Amygdala (tissue), 56 donors: ENCODE measurements around the gene LRMDA.

Source experiments
- DNase-seq, 56 donors: peaks; one replicate each; lab custom pipeline; 2025; lab: John Stamatoyannopoulos, UW

The LRMDA gene

DNA sequence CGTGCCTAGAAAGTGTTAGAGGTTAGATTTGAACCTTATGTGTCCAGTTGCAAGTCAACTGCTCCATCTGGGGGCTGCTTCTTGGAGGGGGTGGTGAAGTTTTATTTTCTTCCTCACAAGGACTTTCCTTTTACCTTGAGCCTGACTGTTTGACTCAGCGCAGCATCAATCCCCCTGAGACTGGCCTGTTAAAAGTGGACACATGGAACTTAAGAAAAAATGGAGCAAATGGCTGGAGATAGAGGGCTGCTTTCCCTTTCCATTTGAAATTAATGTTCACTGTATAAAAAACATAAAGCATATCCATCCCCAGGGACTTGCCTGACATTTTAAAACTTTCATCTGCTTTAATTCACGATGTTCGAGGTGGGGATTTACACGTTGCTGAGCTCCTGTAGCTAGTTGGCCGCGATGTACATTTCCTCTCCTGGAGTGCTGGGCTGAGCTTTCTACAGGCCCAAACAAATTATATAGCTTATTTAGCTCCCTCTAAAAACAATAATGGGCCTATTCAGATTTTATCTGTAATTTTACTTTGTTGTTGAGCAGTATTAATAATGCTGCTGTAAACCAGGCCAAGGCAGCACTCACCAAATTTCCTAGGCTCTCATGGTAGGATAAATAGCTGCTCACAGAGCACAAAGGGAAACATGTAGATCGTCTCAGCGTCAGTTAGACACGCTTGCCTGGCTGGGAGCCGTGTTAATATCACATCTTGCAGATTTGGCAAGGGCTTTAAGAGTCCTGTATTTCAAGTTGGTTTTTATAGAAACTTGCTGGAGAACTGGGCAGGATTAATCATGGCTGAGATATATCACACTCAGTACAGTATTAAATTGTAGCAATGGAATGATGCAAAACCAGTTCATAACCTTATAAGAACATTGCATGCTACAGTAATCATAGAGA lies 251.5 kb downstream of the LRMDA start:
- no peak for DNase-seq

GRCh38 chr10:75685187-75685586 lies 253.8 kb downstream of the LRMDA start:
- no peak for DNase-seq

DNA sequence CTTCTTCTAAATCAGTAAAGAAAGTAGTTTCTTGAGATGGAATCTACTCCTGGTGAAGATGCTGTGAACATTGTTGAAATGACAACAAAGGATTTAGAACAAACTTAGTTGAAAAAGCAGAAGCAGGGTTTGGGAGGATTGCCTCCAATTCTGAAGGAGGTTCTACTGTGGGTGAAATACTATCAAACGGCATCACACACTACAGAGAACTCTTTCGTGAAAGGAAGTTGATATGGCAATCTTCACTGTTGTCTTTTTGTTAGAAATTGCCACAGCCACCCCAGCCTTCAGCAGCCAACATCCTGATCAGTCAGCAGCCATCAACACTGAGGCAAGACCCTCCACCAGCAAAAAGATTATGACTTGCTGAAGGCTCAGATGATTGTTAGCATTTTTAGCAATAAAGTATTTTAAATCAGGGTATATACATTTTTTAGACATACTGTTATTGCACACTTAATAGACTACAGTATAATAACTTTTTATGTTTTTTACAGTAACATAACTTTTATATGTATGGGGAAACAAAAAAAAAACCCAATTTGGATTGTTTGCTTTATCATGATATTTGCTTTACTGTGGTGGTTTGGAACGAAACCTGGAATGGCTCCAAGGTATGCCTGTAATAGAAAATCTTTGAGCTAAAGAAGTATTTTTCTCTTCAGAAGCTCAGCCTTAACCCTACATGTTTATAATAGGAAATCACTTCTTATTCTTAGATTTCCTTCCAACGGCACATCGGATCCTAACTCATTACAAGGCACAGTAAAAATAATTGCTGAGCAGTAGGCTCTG lies 257.3 kb downstream of the LRMDA start:
- no peak for DNase-seq

DNA sequence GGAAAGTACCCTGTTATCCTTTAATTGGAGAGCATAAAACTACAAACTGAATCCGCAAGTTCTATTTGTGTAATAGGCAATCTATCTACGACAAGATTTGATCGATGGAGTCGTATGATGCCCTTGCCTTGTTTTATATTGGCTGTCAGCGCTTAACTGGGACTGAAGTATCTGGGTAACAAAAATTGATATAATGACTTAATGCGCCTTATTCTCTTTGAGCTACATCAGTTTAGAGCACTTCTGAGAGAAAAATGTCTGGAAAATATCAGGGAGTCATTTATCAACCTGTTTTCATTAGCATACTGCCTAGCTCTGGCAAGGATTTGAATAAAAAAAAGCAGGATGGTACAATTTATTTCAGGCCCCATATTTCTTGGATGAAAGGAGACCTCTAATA lies 262.1 kb downstream of the LRMDA start:
- DNase-seq, result no peak

DNA sequence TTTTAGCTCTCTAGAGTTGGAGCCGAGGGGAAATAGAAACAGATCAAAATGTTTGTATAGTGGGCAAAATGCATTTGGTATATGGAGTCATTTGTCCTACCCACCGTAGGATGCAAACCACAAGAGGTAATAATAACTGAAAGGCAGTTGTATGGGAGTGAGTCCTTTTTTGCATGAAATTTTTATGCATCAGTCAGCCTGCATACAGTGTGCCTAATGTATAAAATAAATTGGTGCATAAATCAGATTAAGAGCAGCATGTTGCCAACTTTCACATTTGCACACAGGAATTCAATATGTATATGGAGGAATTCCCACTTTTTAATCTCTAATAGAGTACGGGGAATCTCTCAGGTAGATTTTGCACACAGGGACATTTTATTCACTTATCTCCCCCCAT lies 262.8 kb downstream of the LRMDA start:
- DNase-seq, result no peak

- no peak for DNase-seq
These were observed 263.4 kb downstream of the LRMDA start for GRCh38 chr10:75694790-75695189.

DNA sequence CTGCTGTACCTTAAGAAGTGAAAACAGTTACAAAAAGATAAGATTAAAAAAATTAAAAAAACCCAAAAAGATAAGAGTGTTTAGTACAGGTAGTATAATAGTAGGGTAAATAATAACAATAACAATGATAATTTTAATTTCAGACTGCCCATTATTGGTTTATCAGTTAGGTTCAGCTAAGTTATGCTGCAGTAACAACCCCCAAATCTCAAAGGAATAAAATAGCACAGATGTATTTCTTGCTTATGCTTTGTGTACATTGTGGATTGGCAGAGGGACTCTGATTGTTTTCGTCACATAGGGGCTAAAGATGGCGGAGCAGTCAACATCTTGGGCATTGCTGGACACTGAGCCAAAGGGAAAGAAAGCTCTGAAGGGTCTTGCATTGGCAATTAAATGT lies 264.6 kb downstream of the LRMDA start:
- no peak for DNase-seq

DNA sequence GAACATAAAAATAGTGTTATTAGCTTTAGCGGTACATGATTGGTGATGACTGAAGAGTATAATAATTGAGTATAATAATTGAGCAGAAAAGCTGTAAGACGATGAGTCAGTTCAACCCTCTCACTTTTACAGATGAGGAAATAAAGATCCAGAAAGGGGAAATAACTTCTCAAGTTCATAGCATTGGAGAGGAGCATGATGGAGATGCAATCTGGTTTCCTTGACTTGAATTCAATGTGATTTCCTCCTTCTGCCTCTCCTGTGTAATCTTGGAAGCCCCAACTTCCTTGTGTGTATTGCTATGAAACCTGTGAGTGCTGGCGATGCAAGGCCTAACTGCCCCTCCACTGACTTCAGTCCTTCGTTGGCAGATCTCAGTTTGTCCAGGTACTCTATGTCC lies 265.1 kb downstream of the LRMDA start:
- no peak for DNase-seq

- DNase-seq, result no peak
These were observed 271.9 kb downstream of the LRMDA start for GRCh38 chr10:75703191-75703854.

- no peak for DNase-seq
These were observed 274.0 kb downstream of the LRMDA start for GRCh38 chr10:75705426-75705825.

- DNase-seq, result no peak
These were observed 275.8 kb downstream of the LRMDA start for GRCh38 chr10:75707080-75707840.

DNA sequence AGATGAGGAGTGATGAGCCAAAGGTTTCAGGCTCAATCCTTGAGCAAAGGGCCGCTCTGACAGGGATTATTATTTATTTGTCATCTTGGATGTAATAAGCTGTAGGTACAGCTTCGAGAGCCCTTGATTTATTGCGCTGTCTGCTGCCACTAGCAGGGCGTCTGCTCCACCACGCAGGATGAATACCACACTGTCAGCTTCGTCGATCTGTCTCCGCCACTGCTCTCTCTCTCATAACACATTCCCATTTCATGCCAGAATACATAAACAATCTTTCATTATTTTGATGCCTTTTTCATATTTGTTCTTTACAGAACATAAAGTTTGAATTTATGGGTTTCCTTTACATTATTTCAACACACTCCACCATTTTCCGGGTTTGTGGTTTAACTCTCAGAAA lies 276.6 kb downstream of the LRMDA start:
- no peak for DNase-seq

- DNase-seq, result no peak
These were observed 277.8 kb downstream of the LRMDA start for GRCh38 chr10:75709245-75709644.

- DNase-seq, result no peak
These were observed 278.4 kb downstream of the LRMDA start for GRCh38 chr10:75709811-75710210.

DNA sequence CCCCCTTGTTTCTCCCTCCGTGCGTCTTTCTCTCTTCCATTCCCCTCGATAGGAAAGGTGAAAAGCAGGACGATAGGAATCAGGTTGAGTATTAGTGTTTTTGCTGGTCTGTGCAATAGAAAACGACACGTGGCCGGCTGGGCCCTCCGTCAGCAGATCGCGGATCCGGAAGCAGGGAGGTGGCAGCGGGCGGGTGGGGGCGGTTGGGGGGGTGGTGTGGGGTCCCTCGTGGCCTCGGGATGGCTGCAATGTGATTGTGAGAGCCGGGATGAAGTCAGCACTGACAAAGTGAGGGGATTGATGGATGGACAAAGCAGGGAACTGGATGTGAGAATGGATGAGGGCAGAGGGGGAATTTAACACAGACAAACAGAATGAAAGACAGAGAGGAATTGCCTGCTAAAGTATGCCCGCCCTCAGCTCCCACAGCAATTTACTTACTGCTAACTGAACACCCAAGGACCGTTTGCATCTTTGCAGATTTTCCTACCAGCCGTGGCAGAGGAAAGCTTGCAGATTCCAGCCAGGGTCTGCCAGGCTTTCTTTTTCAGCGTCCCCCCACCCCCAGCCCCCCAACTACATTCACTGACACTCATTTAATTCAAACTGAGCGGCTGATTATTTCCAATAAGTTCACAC lies 280.9 kb downstream of the LRMDA start:
- DNase-seq, result peak in 34 of 56 donors; percentile 1 to 63 (median 10)

DNA sequence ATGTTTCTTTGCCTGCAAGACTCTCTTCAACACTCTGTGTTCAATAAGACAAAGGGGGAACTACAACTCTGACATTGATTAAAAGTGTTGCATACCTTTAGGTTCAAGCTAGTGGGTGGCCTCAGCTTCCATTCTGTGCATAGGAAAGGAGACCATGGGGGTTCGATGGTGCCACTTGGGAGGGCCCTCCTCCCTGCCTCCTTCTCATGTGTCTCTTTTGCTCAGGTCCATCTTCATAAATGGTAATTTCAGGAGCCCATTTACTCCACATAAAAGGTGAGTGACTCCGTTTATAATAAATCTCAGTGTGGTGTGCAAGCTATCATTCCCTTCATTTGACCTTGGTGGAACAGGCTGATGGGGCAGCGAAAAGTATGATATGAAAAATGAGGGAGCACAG lies 285.1 kb downstream of the LRMDA start:
- DNase-seq, result no peak

- no peak for DNase-seq
These were observed 285.9 kb downstream of the LRMDA start for GRCh38 chr10:75717126-75717916.

GRCh38 chr10:75718991-75719390 lies 287.6 kb downstream of the LRMDA start:
- DNase-seq, result no peak

DNA sequence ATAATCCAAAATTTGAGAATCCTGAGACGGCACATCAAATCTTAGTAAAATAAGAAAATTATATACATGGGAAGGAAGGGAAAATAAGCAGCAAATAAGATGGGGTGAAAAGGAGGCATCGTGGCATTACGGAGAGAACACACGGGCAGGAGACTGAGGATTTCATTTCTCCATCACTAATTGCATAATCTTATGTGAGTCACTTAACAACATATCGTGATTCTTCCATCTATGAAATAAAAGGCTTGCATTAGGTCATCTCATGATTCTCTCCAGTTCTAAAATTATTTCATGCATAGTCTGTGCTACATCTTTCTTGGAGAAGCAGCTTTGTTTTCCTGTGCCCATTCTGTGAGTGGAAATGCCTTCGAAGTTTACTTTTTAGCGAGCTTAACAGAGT lies 288.7 kb downstream of the LRMDA start:
- DNase-seq, result no peak
